K562 (cell line): ENCODE results near the gene C1orf74. TPM values are rescaled to one million over a fixed set of nuclear protein-coding genes. Genes with fewer than 3 reads are reported as not detected.
A peak's percentile ranks its signal among the peaks of the same experiment; 100 is the strongest.

Experiments used
- ATF7 ChIP-seq: fragments of 450-650 bp; IDR thresholded peaks from 2 replicates; pipeline ENCODE4 v1.7.1; 2014; ENCODE audit warnings: mild to moderate bottlenecking, moderate library complexity
- BCLAF1 ChIP-seq, 2 experiments: fragments of 450-650 bp in 1 of 2; IDR thresholded peaks; 2 replicates each; pipeline ENCODE4 v1.6.1; 2011 to 2017; ENCODE audit warnings: low read depth in 2 of 2, antibody characterized with exemption in 1 of 2, borderline replicate concordance in 1 of 2, low read length in 1 of 2, mild to moderate bottlenecking in 1 of 2, mixed read lengths in 1 of 2; ENCODE audit not compliant: control insufficient read depth in 1 of 2
- CEBPZ ChIP-seq: fragments of 150-350 bp; IDR thresholded peaks from 2 replicates; pipeline ENCODE4 v1.6.1; 2014; ENCODE audit warnings: low read depth, mild to moderate bottlenecking, low read length, borderline replicate concordance
- EP400 ChIP-seq: fragments of 450-650 bp; IDR thresholded peaks from 2 replicates; pipeline ENCODE4 v1.6.1; 2017; ENCODE audit warnings: antibody characterized with exemption, mild to moderate bottlenecking, moderate library complexity
- HDAC1 ChIP-seq, 2 experiments: fragments of 450-650 bp; IDR thresholded peaks; 2 replicates each; pipeline ENCODE4 v1.6.1; 2016 to 2017; ENCODE audit warnings: inconsistent platforms in 1 of 2, mild to moderate bottlenecking in 1 of 2, moderate library complexity in 1 of 2
- MED1 ChIP-seq: sonication (generic); formaldehyde crosslinking; IDR thresholded peaks from 2 replicates; pipeline ENCODE4 v1.8.1; 2023; ENCODE audit warnings: missing genetic modification reagents, borderline replicate concordance
- NR3C1 ChIP-seq: sonication (generic); formaldehyde crosslinking; IDR thresholded peaks from 2 replicates; pipeline ENCODE4 v1.8.1; 2022; ENCODE audit warnings: missing genetic modification reagents
- POLR3G ChIP-seq: IDR thresholded peaks from 2 replicates; pipeline ENCODE4 v1.6.1; 2011; ENCODE audit not compliant: insufficient read length, insufficient replicate concordance; ENCODE audit errors: extremely low read depth
- PTBP1 ChIP-seq: fragments of 200-400 bp; formaldehyde crosslinking; IDR thresholded peaks from 2 replicates; pipeline ENCODE4 v1.6.1; 2017; ENCODE audit warnings: low read depth, low read length
- REST ChIP-seq, 2 experiments: fragments of 450-650 bp; formaldehyde crosslinking in 1 of 2; IDR thresholded peaks; 2 replicates each; pipeline versions ENCODE4 v1.4.0 to v1.6.1; 2014 to 2020; ENCODE audit warnings: mild to moderate bottlenecking in 2 of 2, borderline replicate concordance in 1 of 2, low read depth in 1 of 2
- ZKSCAN1 ChIP-seq: fragments of 150-350 bp; IDR thresholded peaks from 2 replicates; pipeline ENCODE4 v1.6.1; 2016; ENCODE audit warnings: low read depth, low read length
- polyA plus RNA-seq, 8 experiments: library from polyadenylated mRNA; depleted of rRNA in 4 of 8; stranded (reverse) in 5 of 8; unstranded in 3 of 8; fragments of >200 nt; fragmentation: Nextera tagmentation in 2 of 8; fragmentation: Illumina TruSeq in 1 of 8; extraction: Ambion mirVana in 2 of 8; extraction: Trizol in 1 of 8; gene quantifications; 2 replicates each; pipeline versions ENCODE4 v1.2.1 to v1.2.3, GENCODE V29; 2011 to 2014; ENCODE audit warnings: inconsistent platforms in 1 of 8, missing spikeins in 1 of 8
- total RNA-seq, 7 experiments: library from RNA; depleted of rRNA in 6 of 7; stranded (reverse); fragments of >200 nt in 6 of 7; fragmentation: Illumina TruSeq in 2 of 7; extraction: Trizol in 2 of 7; gene quantifications; 2 replicates each; pipeline versions ENCODE4 v1.2.1 to v1.2.3, GENCODE V29; 2011 to 2021; ENCODE audit warnings: low replicate concordance in 1 of 7

C1orf74 gene
- total and polyA plus RNA-seq, 9 of the 15 experiments (the other 6 are each of a cell fraction or from before 2014, with no cell fraction given): 4.0 to 7.6 (median 5.7) TPM

- TF ChIP-seq BCLAF1 (IDR thresholded peaks at IDR 0.05; ENCODE audit: borderline replicate concordance in 1 of 2, control insufficient read depth in 1 of 2, low read depth in 2 of 2, low read length in 1 of 2) (0 out of 4 replicates have a peak, but pooled peaks of 1 of the 2 experiments have one; percentile 26), REST (IDR thresholded peaks at IDR 0.05; ENCODE audit: borderline replicate concordance) (peak; percentile 89), REST (CRISPR knock-in tag; IDR thresholded peaks at IDR 0.05; ENCODE audit: low read depth) (peak; percentile 59; the same call in 1 of the 2 replicates), POLR3G (no peak), CEBPZ (no peak), NR3C1 (no peak), ZKSCAN1 (0 out of 2 replicates have a peak, but pooled peaks have one; percentile 27), MED1 (CRISPR knock-in tag) (no peak), PTBP1 (no peak), HDAC1 (IDR thresholded peaks at IDR 0.05) (no peak; a peak in 1 of 4 replicates), EP400 (no peak; the same call in 1 of the 2 replicates), ATF7 (peak; percentile 91)
Measured at GRCh38 chr1:209747580-209748262, 36.6 kb downstream of the C1orf74 start (continued).
